SK-N-MC (cell line): ENCODE results near the gene RHOT1.
"Not testable (repeated sequence)": the region's sequence is repeated elsewhere in the genome, so short reads cannot be mapped to it uniquely, and the experiment has no call there.

Experiments used
- DNase-seq: peaks from one replicate; pipeline ENCODE4 v3.0.0-alpha.2; 2011; ENCODE audit warnings: low read depth, low spot score
- H3K27ac ChIP-seq: fragments of 200-600 bp; sonication (generic); 2 replicates; pipeline ENCODE4 v1.5.1; 2016; ENCODE audit warnings: mixed run types
- H3K36me3 ChIP-seq: fragments of 200-600 bp; sonication (generic); 2 replicates; pipeline ENCODE4 v1.6.1; 2017; ENCODE audit warnings: antibody characterized with exemption, low read length, mixed read lengths; ENCODE audit not compliant: insufficient read depth
- H3K4me3 ChIP-seq: fragments of 200-600 bp; sonication (generic); 2 replicates; pipeline ENCODE4 v1.5.1; 2016
- H3K9ac ChIP-seq: fragments of 200-600 bp; sonication (generic); 2 replicates; pipeline ENCODE4 v1.8.0; 2017; ENCODE audit warnings: mixed run types, mixed read lengths; ENCODE audit not compliant: insufficient read length
- H3K9me3 ChIP-seq: fragments of 200-600 bp; sonication (generic); 2 replicates; pipeline ENCODE4 v1.6.1; 2017; ENCODE audit warnings: low read depth, mild to moderate bottlenecking, antibody characterized with exemption, low read length, moderate library complexity, mixed read lengths
- EZH2 ChIP-seq: fragments of 200-600 bp; sonication (generic); IDR thresholded peaks from one replicate; pipeline ENCODE4 v1.6.1; 2017; ENCODE audit warnings: antibody characterized with exemption
- FOXP2 ChIP-seq: optimal IDR thresholded peaks from 2 replicates; pipeline ENCODE3; 2011; ENCODE audit warnings: mild to moderate bottlenecking, moderate library complexity; ENCODE audit not compliant: insufficient read depth; ENCODE audit errors: extremely low read length, control extremely low read depth
- POLR2AphosphoS5 ChIP-seq: IDR thresholded peaks from 2 replicates; pipeline ENCODE4 v1.6.1; 2012; ENCODE audit warnings: mild to moderate bottlenecking, low read depth, low read length, borderline replicate concordance

RHOT1 gene

DNA sequence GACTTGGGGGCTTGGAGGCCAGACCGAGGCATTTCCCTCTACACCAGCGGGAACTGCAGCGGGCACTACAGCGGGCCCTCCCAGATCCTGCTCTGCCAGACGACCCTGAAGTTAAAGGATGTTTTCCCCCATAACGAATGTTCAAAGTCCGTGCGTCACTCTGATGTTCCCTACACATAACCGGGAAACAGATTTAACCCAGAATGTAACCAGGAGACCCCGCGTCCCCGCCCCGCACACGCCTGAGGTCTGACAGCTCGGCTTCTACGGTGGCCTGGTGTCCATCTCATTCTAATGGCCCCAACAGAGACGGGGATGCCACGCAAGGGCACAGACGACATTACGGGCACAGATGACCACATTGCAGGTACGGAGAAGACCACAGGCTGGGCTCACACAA lies 31.7 kb upstream of the RHOT1 start:
- no peak overlapping the region for H3K9ac ChIP-seq
- no peaks in the 10 kb centered on the region for H3K9me3 ChIP-seq
- TF ChIP-seq FOXP2 (no peak), POLR2AphosphoS5 (no peak), EZH2 (no peak)
- no peak for DNase-seq
- H3K36me3 ChIP-seq, result no peaks in the 10 kb centered on the region
- H3K27ac ChIP-seq, result no peak overlapping the region
- no peak overlapping the region for H3K4me3 ChIP-seq

DNA sequence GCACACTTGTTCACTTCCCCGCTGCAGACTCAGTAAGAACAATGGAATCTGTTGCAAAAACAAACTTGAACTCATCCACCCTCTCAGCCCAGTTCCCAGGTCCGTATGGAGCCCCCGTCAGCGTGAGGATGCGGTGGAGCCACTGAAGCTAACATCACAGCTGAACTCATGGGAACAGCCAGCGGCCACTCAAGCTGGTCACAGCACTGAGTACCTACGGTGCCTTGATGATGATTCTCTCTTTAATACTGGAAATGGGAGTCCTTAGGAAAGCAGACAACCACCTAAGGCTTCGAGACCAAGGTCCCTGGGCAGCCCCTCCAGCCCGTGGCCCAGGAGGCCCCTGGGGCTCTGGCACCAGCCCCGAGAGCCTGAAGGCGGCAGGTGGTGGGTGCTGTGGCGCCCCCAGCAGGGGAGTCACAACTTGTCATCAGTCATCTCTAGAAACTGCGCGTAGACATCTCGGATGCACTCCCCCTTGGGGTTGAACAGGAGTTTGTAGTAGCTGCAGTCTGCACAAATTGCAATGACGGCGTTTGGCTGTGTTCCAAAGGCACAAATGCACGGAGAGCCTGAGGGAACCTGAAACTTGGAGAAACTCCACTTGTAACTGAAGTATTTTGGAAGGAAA lies 31.0 kb upstream of the RHOT1 start:
- H3K27ac ChIP-seq, result peak overlapping the region; percentile 36; the same call in 1 of the 2 replicates
- H3K36me3 ChIP-seq, result no peaks in the 10 kb centered on the region
- H3K9me3 ChIP-seq, result no peaks in the 10 kb centered on the region
- peak; percentile 28; the same call in 1 of the 2 replicates for TF ChIP-seq POLR2AphosphoS5
- no peak for TF ChIP-seq FOXP2
- DNase-seq, result peak; percentile 78
- peak overlapping the region; percentile 75 for H3K4me3 ChIP-seq
- H3K9ac ChIP-seq, result no peak overlapping the region

DNA sequence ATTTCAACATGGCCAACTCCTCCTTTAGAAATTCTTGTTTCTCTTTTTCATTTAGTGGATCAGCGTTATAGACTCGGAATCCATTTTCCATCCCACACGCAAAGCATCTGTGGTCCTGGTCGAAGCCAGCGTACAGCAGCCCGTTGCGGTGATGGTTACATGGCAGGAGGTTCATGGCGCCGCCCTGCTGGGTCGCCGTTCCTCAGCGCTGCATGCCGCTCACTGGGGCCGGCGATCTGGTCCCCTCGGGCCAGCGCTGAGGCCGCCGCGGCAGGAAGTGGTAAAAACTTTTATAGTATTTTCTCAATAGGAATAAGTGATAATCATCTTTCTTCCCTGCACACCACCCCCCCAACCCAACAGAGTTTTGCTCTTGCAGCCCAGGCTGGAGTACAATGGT lies 29.9 kb upstream of the RHOT1 start:
- Histone ChIP-seq H3K27ac (peak overlapping the region; percentile 36; the same call in 1 of the 2 replicates), H3K9ac (no peak overlapping the region), H3K9me3 (no peaks in the 10 kb centered on the region), H3K4me3 (no peak overlapping the region), H3K36me3 (no peaks in the 10 kb centered on the region)
- DNase-seq, result no peak
- TF ChIP-seq POLR2AphosphoS5 (no peak), FOXP2 (no peak), EZH2 (no peak)

DNA sequence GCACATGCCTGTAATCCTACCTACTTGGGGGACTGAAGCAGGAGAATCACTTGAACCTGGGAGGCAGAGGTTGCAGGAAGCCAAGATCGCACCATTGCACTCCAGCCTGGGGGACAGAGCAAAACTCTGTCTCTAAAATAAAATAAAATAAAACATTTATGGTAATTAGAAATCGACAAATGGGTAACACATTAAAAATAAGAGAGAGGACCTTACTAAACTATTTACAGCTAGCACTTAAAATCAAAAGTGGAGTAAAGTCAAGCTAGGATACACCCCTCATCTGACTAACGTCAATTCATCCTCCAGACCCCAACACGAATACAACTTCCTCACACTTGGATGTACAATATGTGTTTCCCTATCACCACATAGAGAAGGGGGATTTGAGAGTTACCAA lies 27.8 kb upstream of the RHOT1 start:
- Histone ChIP-seq H3K4me3 (0 out of 2 replicates have a peak overlapping the region, but pooled peaks have one; percentile 10), H3K9ac (no peak overlapping the region), H3K36me3 (no peaks in the 10 kb centered on the region), H3K9me3 (no peaks in the 10 kb centered on the region), H3K27ac (0 out of 2 replicates have a peak overlapping the region, but pooled peaks have one; percentile 35)
- TF ChIP-seq FOXP2 (no peak), POLR2AphosphoS5 (peak; percentile 16; the same call in 1 of the 2 replicates)
- no peak for DNase-seq

DNA sequence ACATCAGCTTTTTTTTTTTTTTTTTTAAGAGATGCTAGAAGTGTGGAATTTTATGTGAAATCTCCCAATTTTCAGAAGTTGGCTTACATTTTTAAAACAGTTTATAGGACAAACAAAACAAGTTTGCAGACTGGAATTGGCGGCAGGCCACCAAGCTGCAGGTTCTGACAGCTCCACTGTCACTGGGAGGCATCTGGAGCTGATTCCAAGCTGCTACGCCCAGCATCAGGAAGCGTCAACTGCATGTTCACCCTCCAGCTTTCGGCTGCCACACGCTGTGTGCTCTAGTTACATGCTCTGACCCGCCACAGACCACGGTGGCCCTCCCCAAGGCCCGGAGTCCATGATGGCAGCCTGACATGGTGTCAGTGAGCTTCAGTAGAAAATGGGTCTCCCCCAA lies 26.8 kb upstream of the RHOT1 start:
- H3K4me3 ChIP-seq, H3K27ac ChIP-seq, H3K36me3 ChIP-seq, DNase-seq, H3K9ac ChIP-seq, H3K9me3 ChIP-seq: not testable (repeated sequence)

DNA sequence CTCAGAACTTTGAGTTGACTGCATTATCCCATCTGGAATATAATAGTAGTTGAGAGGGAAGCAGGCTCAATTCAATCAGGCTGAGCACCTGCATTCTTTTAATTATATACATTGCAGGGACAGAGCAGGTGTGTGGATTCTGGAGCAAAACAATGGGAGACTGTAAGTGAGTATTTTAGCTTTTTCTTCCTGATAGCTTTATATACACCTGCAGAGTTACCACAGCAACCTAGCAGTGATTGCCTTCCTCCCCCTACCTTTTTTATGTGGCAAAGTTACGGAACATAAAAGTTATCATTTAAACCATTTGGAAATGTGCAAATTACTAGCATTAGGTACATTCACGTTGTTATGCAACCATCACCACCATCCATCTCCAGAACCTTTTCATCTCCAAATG lies 25.4 kb upstream of the RHOT1 start:
- H3K4me3 ChIP-seq, result no peak overlapping the region
- no peak overlapping the region for H3K9ac ChIP-seq
- no peak overlapping the region for H3K27ac ChIP-seq
- H3K36me3 ChIP-seq, result no peaks in the 10 kb centered on the region
- DNase-seq, result no peak
- TF ChIP-seq FOXP2 (no peak), POLR2AphosphoS5 (no peak), EZH2 (no peak)
- H3K9me3 ChIP-seq, result no peaks in the 10 kb centered on the region

DNA sequence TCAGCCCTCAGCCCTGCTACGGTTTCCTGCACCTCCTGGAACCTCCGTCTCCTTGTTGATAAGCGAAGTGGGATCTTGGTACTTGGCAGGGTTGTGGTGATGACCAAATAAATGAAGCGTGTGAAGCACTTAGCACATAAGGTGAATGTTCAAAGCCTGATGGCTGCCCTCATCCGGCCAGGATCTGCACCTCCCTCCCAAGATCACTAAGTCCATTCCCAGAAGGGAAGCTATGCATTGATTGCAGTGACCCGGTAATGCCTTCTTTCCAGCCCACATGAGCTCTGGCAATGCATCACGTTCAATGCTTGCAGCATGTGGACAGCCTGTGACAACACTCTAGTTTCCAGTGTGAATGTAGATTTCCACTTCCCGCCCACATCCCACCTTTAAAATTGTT lies 24.9 kb upstream of the RHOT1 start:
- Histone ChIP-seq H3K9me3 (no peaks in the 10 kb centered on the region), H3K27ac (no peak overlapping the region), H3K36me3 (no peaks in the 10 kb centered on the region), H3K4me3 (no peak overlapping the region), H3K9ac (no peak overlapping the region)
- TF ChIP-seq FOXP2, result no peak
- TF ChIP-seq EZH2, result no peak
- no peak for TF ChIP-seq POLR2AphosphoS5
- no peak for DNase-seq

DNA sequence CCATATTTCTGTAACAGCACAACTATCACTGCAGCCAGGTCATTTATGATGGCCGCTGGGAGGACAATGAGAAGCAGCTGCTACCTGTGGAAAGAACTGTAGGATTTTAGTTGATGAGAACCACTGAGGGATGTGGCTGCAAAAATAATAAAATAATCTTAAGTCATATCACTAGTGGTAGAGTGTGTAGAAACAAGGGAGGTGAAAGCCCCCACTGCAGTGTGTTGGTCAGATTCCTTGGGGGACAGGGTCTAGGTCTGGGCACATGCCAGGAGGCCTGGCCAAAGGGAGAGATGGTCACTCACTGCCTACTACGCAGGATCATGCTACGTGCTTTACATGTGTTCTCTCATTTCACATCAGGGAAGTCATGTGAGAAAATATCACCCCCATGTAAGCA lies 24.2 kb upstream of the RHOT1 start:
- not testable (repeated sequence) for DNase-seq, H3K36me3 ChIP-seq, H3K4me3 ChIP-seq, H3K9ac ChIP-seq, H3K27ac ChIP-seq, H3K9me3 ChIP-seq

DNA sequence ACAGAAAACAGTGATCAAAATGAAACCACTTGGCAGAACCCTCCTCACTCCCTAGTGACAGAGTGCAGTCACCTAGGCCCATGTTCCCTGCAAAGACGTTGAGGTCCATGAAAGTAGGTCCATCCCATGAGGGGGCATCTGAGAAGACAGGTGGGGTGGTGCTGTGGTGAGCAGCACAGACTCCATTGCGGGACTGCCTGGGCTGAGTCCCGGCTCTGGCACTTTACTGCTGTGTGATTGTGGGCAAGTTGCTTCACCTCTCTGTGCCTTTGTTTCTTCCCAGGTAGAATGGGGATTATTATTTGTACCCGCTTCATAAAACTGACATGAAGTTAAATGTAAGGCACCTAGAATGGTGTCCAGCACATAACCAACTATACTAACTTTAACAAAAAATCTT lies 23.5 kb upstream of the RHOT1 start:
- Histone ChIP-seq H3K9me3 (no peaks in the 10 kb centered on the region), H3K4me3 (no peak overlapping the region), H3K36me3 (no peaks in the 10 kb centered on the region), H3K9ac (no peak overlapping the region), H3K27ac (no peak overlapping the region)
- TF ChIP-seq FOXP2 (no peak), POLR2AphosphoS5 (no peak), EZH2 (no peak)
- no peak for DNase-seq
